ENCODE results near the gene CDK5RAP2. TPM values are rescaled to one million over a fixed set of nuclear protein-coding genes. Genes with fewer than 3 reads are reported as not detected.

Gene CDK5RAP2
- total and polyA plus RNA-seq, 2 donors = 27.3 to 44.0 TPM

- Histone ChIP-seq H3K4me1 (ENCODE audit: control insufficient read depth in 2 of 2, insufficient read depth in 2 of 2, low read length in 2 of 2) (no peaks in the 10 kb centered on the region), H3K27me3 (ENCODE audit: control insufficient read depth in 2 of 2, insufficient read depth in 1 of 2, low read length in 1 of 2) (no peaks in the 10 kb centered on the region), H3K9me3 (ENCODE audit: control insufficient read depth in 2 of 2, insufficient read depth in 1 of 2, low read length in 1 of 2) (no peaks in the 10 kb centered on the region), H3K36me3 (ENCODE audit: control insufficient read depth in 2 of 2, insufficient read depth in 2 of 2, low read length in 1 of 2) (peaks cover 6 to 10% of the 10 kb centered on the region in 2 donors), H3K4me3 (ENCODE audit: low read length in 2 of 2) (no peak overlapping the region), H3K27ac (ENCODE audit: low read depth in 1 of 2, low read length in 1 of 2) (no peak overlapping the region)
- WGBS = 94% methylated on average over 1 of the region's 1 CpG
- DNase-seq (ENCODE audit: low read depth in 6 of 9, low spot score in 9 of 9) = no peak
These were observed 23.0 kb upstream of the CDK5RAP2 start for GRCh38 chr9:120603010-120603409.

GRCh38 chr9:120593955-120594277, 13.9 kb upstream of the CDK5RAP2 start:
- Histone ChIP-seq H3K4me3 (ENCODE audit: low read length in 2 of 2) (no peak overlapping the region), H3K27ac (ENCODE audit: low read depth in 1 of 2, low read length in 1 of 2) (no peak overlapping the region), H3K27me3 (ENCODE audit: control insufficient read depth in 2 of 2, insufficient read depth in 1 of 2, low read length in 1 of 2) (no peaks in the 10 kb centered on the region), H3K36me3 (ENCODE audit: control insufficient read depth in 2 of 2, insufficient read depth in 2 of 2, low read length in 1 of 2) (no peaks in the 10 kb centered on the region), H3K4me1 (ENCODE audit: control insufficient read depth in 2 of 2, insufficient read depth in 2 of 2, low read length in 2 of 2) (no peaks in the 10 kb centered on the region), H3K9me3 (ENCODE audit: control insufficient read depth in 2 of 2, insufficient read depth in 1 of 2, low read length in 1 of 2) (no peaks in the 10 kb centered on the region)
- no peak for DNase-seq (ENCODE audit: low read depth in 6 of 9, low spot score in 9 of 9)
- 82% methylated on average over 2 of the region's 2 CpGs for WGBS

- Histone ChIP-seq H3K4me3 (ENCODE audit: low read length in 2 of 2) (no peak overlapping the region), H3K27ac (ENCODE audit: low read depth in 1 of 2, low read length in 1 of 2) (no peak overlapping the region), H3K9me3 (ENCODE audit: control insufficient read depth in 2 of 2, insufficient read depth in 1 of 2, low read length in 1 of 2) (no peaks in the 10 kb centered on the region), H3K36me3 (ENCODE audit: control insufficient read depth in 2 of 2, insufficient read depth in 2 of 2, low read length in 1 of 2) (no peaks in the 10 kb centered on the region), H3K27me3 (ENCODE audit: control insufficient read depth in 2 of 2, insufficient read depth in 1 of 2, low read length in 1 of 2) (no peaks in the 10 kb centered on the region), H3K4me1 (ENCODE audit: control insufficient read depth in 2 of 2, insufficient read depth in 2 of 2, low read length in 2 of 2) (no peaks in the 10 kb centered on the region)
- no peak for DNase-seq (ENCODE audit: low read depth in 6 of 9, low spot score in 9 of 9)
- WGBS = 96% methylated on average over 5 of the region's 5 CpGs
These were observed 13.4 kb upstream of the CDK5RAP2 start for GRCh38 chr9:120593250-120593954.

- 97% methylated on average over 8 of the region's 8 CpGs for WGBS
- DNase-seq (ENCODE audit: low read depth in 6 of 9, low spot score in 9 of 9) = no peak
- H3K27ac ChIP-seq (ENCODE audit: low read depth in 1 of 2, low read length in 1 of 2) = no peak overlapping the region
- no peaks in the 10 kb centered on the region for H3K27me3 ChIP-seq (ENCODE audit: control insufficient read depth in 2 of 2, insufficient read depth in 1 of 2, low read length in 1 of 2)
- H3K4me1 ChIP-seq (ENCODE audit: control insufficient read depth in 2 of 2, insufficient read depth in 2 of 2, low read length in 2 of 2) = no peaks in the 10 kb centered on the region
- H3K36me3 ChIP-seq (ENCODE audit: control insufficient read depth in 2 of 2, insufficient read depth in 2 of 2, low read length in 1 of 2) = no peaks in the 10 kb centered on the region
- H3K9me3 ChIP-seq (ENCODE audit: control insufficient read depth in 2 of 2, insufficient read depth in 1 of 2, low read length in 1 of 2) = no peaks in the 10 kb centered on the region
- H3K4me3 ChIP-seq (ENCODE audit: low read length in 2 of 2) = no peak overlapping the region
These were observed 12.2 kb upstream of the CDK5RAP2 start for GRCh38 chr9:120592210-120592609.

GRCh38 chr9:120587328-120587727, 7.4 kb upstream of the CDK5RAP2 start:
- H3K36me3 ChIP-seq (ENCODE audit: control insufficient read depth in 2 of 2, insufficient read depth in 2 of 2, low read length in 1 of 2) = no peaks in the 10 kb centered on the region
- no peaks in the 10 kb centered on the region for H3K27me3 ChIP-seq (ENCODE audit: control insufficient read depth in 2 of 2, insufficient read depth in 1 of 2, low read length in 1 of 2)
- no peak for DNase-seq (ENCODE audit: low read depth in 6 of 9, low spot score in 9 of 9)
- H3K9me3 ChIP-seq (ENCODE audit: control insufficient read depth in 2 of 2, insufficient read depth in 1 of 2, low read length in 1 of 2) = no peaks in the 10 kb centered on the region
- no peak overlapping the region for H3K27ac ChIP-seq (ENCODE audit: low read depth in 1 of 2, low read length in 1 of 2)
- 84% methylated on average over 1 of the region's 1 CpG for WGBS
- H3K4me3 ChIP-seq (ENCODE audit: low read length in 2 of 2) = no peak overlapping the region
- peaks cover 4% of the 10 kb centered on the region in 2 donors for H3K4me1 ChIP-seq (ENCODE audit: control insufficient read depth in 2 of 2, insufficient read depth in 2 of 2, low read length in 2 of 2)

GRCh38 chr9:120583958-120584369, 4.0 kb upstream of the CDK5RAP2 start:
- Histone ChIP-seq H3K4me1 (ENCODE audit: control insufficient read depth in 2 of 2, insufficient read depth in 2 of 2, low read length in 2 of 2) (peaks cover 8 to 14% of the 10 kb centered on the region in 2 donors), H3K27me3 (ENCODE audit: control insufficient read depth in 2 of 2, insufficient read depth in 1 of 2, low read length in 1 of 2) (no peaks in the 10 kb centered on the region), H3K36me3 (ENCODE audit: control insufficient read depth in 2 of 2, insufficient read depth in 2 of 2, low read length in 1 of 2) (no peaks in the 10 kb centered on the region), H3K4me3 (ENCODE audit: low read length in 2 of 2) (no peak overlapping the region), H3K27ac (ENCODE audit: low read depth in 1 of 2, low read length in 1 of 2) (no peak overlapping the region), H3K9me3 (ENCODE audit: control insufficient read depth in 2 of 2, insufficient read depth in 1 of 2, low read length in 1 of 2) (peaks cover 0 to 6% of the 10 kb centered on the region in 2 donors)
- 65% methylated on average over 3 of the region's 3 CpGs for WGBS
- DNase-seq (ENCODE audit: low read depth in 6 of 9, low spot score in 9 of 9) = peak in 3 of 9 donors; percentile 12 to 49 (median 24)

- peak in 2 of 9 donors; percentile 2 to 8 for DNase-seq (ENCODE audit: low read depth in 6 of 9, low spot score in 9 of 9)
- peaks cover 14 to 17% of the 10 kb centered on the region in 2 donors for H3K4me1 ChIP-seq (ENCODE audit: control insufficient read depth in 2 of 2, insufficient read depth in 2 of 2, low read length in 2 of 2)
- 8% methylated on average over 31 of the region's 31 CpGs for WGBS
These were observed 572 bp downstream of the CDK5RAP2 start for GRCh38 chr9:120579139-120580050.

GRCh38 chr9:120574473-120574872, 5.5 kb downstream of the CDK5RAP2 start:
- no peak overlapping the region for H3K27ac ChIP-seq (ENCODE audit: low read depth in 1 of 2, low read length in 1 of 2)
- peaks cover 8 to 10% of the 10 kb centered on the region in 2 donors for H3K4me1 ChIP-seq (ENCODE audit: control insufficient read depth in 2 of 2, insufficient read depth in 2 of 2, low read length in 2 of 2)
- no peaks in the 10 kb centered on the region for H3K9me3 ChIP-seq (ENCODE audit: control insufficient read depth in 2 of 2, insufficient read depth in 1 of 2, low read length in 1 of 2)
- no peak overlapping the region for H3K4me3 ChIP-seq (ENCODE audit: low read length in 2 of 2)
- H3K36me3 ChIP-seq (ENCODE audit: control insufficient read depth in 2 of 2, insufficient read depth in 2 of 2, low read length in 1 of 2) = peaks cover 21 to 27% of the 10 kb centered on the region in 2 donors
- 98% methylated on average over 2 of the region's 2 CpGs for WGBS
- DNase-seq (ENCODE audit: low read depth in 6 of 9, low spot score in 9 of 9) = no peak
- H3K27me3 ChIP-seq (ENCODE audit: control insufficient read depth in 2 of 2, insufficient read depth in 1 of 2, low read length in 1 of 2) = no peaks in the 10 kb centered on the region

More at GRCh38 chr9:120579139-120580050, 572 bp downstream of the CDK5RAP2 start:
- H3K27ac ChIP-seq (ENCODE audit: low read depth in 1 of 2, low read length in 1 of 2) = peak overlapping the region; percentile 20 to 53
- H3K27me3 ChIP-seq (ENCODE audit: control insufficient read depth in 2 of 2, insufficient read depth in 1 of 2, low read length in 1 of 2) = no peaks in the 10 kb centered on the region
- peaks cover 0 to 6% of the 10 kb centered on the region in 2 donors for H3K9me3 ChIP-seq (ENCODE audit: control insufficient read depth in 2 of 2, insufficient read depth in 1 of 2, low read length in 1 of 2)
- H3K4me3 ChIP-seq (ENCODE audit: low read length in 2 of 2) = peak overlapping the region; percentile 83 to 93
- no peaks in the 10 kb centered on the region for H3K36me3 ChIP-seq (ENCODE audit: control insufficient read depth in 2 of 2, insufficient read depth in 2 of 2, low read length in 1 of 2)

- no peaks in the 10 kb centered on the region for H3K27me3 ChIP-seq (ENCODE audit: control insufficient read depth in 2 of 2, insufficient read depth in 1 of 2, low read length in 1 of 2)
- H3K27ac ChIP-seq (ENCODE audit: low read depth in 1 of 2, low read length in 1 of 2) = no peak overlapping the region
- WGBS = 98% methylated on average over 1 of the region's 1 CpG
- H3K4me1 ChIP-seq (ENCODE audit: control insufficient read depth in 2 of 2, insufficient read depth in 2 of 2, low read length in 2 of 2) = no peaks in the 10 kb centered on the region
- DNase-seq (ENCODE audit: low read depth in 6 of 9, low spot score in 9 of 9) = no peak
- H3K9me3 ChIP-seq (ENCODE audit: control insufficient read depth in 2 of 2, insufficient read depth in 1 of 2, low read length in 1 of 2) = no peaks in the 10 kb centered on the region
- no peak overlapping the region for H3K4me3 ChIP-seq (ENCODE audit: low read length in 2 of 2)
- peaks cover 40 to 41% of the 10 kb centered on the region in 2 donors for H3K36me3 ChIP-seq (ENCODE audit: control insufficient read depth in 2 of 2, insufficient read depth in 2 of 2, low read length in 1 of 2)
These were observed 7.5 kb downstream of the CDK5RAP2 start for GRCh38 chr9:120572472-120572871.
